ENCODE data around the gene INAFM1. TPM values are rescaled to one million over a fixed set of nuclear protein-coding genes. Genes with fewer than 3 reads are reported as not detected.

The INAFM1 gene
- total and polyA plus RNA-seq, 4 donors: 1.5 to 2.5 (median 1.9) TPM

GRCh38 chr19:47271949-47272348 is 2.7 kb upstream of the INAFM1 start:
- Histone ChIP-seq H3K4me3 (ENCODE audit: low read depth in 1 of 3, low read length in 3 of 3) (no peak overlapping the region), H3K27me3 (ENCODE audit: control insufficient read depth in 4 of 4, insufficient read depth in 4 of 4, low read length in 3 of 4) (no peaks in the 10 kb centered on the region), H3K9me3 (ENCODE audit: control insufficient read depth in 4 of 4, low read length in 3 of 4) (no peaks in the 10 kb centered on the region), H3K36me3 (ENCODE audit: control insufficient read depth in 4 of 4, insufficient read depth in 3 of 4, low read depth in 1 of 4, low read length in 3 of 4) (peaks cover 11 to 27% (median 14%) of the 10 kb centered on the region in 4 donors), H3K9ac (ENCODE audit: low read depth in 1 of 2, low read length in 2 of 2) (no peak overlapping the region), H3K4me1 (ENCODE audit: control insufficient read depth in 4 of 4, insufficient read depth in 4 of 4, low read length in 3 of 4) (peaks cover 0 to 22% (median 15%) of the 10 kb centered on the region in 4 donors), H3K27ac (ENCODE audit: low read depth in 1 of 2, low read length in 2 of 2) (no peak overlapping the region)
- TF ChIP-seq HNF4G (IDR thresholded peaks at IDR 0.05) (no peak), REST (IDR thresholded peaks at IDR 0.05) (no peak), ZBTB33 (IDR thresholded peaks at IDR 0.05) (no peak), MAX (IDR thresholded peaks at IDR 0.05) (no peak), RAD21 (IDR thresholded peaks at IDR 0.05) (no peak), ATF3 (IDR thresholded peaks at IDR 0.05) (no peak), HNF4A (conservative IDR thresholded peaks at IDR 0.05) (no peak)
- no peak for DNase-seq (ENCODE audit: low spot score)
- WGBS: 92% methylated on average over 6 of the region's 6 CpGs

GRCh38 chr19:47272448-47273312 is 2.0 kb upstream of the INAFM1 start:
- Histone ChIP-seq H3K4me3 (ENCODE audit: low read depth in 1 of 3, low read length in 3 of 3) (peak overlapping the region in 2 of 3 donors; percentile 58 to 77), H3K27me3 (ENCODE audit: control insufficient read depth in 4 of 4, insufficient read depth in 4 of 4, low read length in 3 of 4) (no peaks in the 10 kb centered on the region), H3K9me3 (ENCODE audit: control insufficient read depth in 4 of 4, low read length in 3 of 4) (no peaks in the 10 kb centered on the region), H3K27ac (ENCODE audit: low read depth in 1 of 2, low read length in 2 of 2) (peak overlapping the region; percentile 87 to 99), H3K4me1 (ENCODE audit: control insufficient read depth in 4 of 4, insufficient read depth in 4 of 4, low read length in 3 of 4) (peaks cover 0 to 22% (median 13%) of the 10 kb centered on the region in 4 donors), H3K36me3 (ENCODE audit: control insufficient read depth in 4 of 4, insufficient read depth in 3 of 4, low read depth in 1 of 4, low read length in 3 of 4) (peaks cover 11 to 23% (median 12%) of the 10 kb centered on the region in 4 donors), H3K9ac (ENCODE audit: low read depth in 1 of 2, low read length in 2 of 2) (no peak overlapping the region)
- TF ChIP-seq GABPA (IDR thresholded peaks at IDR 0.05 in 1 of 2, conservative IDR thresholded peaks at IDR 0.05 in 1 of 2): no peak
- no peak for TF ChIP-seq JUND (IDR thresholded peaks at IDR 0.05)
- no peak for TF ChIP-seq ATF3 (IDR thresholded peaks at IDR 0.05)
- TF ChIP-seq ZBTB33 (IDR thresholded peaks at IDR 0.05): no peak
- no peak for TF ChIP-seq NR2F2 (IDR thresholded peaks at IDR 0.05)
- TF ChIP-seq HNF4G (IDR thresholded peaks at IDR 0.05): no peak
- TF ChIP-seq HNF4A (conservative IDR thresholded peaks at IDR 0.05): no peak
- TF ChIP-seq YY1 (IDR thresholded peaks at IDR 0.05): no peak
- TF ChIP-seq EGR1 (IDR thresholded peaks at IDR 0.05; ENCODE audit: low read depth in 2 of 2): no peak
- no peak for TF ChIP-seq TAF1 (conservative IDR thresholded peaks at IDR 0.05)
- no peak for TF ChIP-seq MAX (IDR thresholded peaks at IDR 0.05)
- no peak for TF ChIP-seq REST (IDR thresholded peaks at IDR 0.05)
- no peak for TF ChIP-seq SP1 (IDR thresholded peaks at IDR 0.05)
- TF ChIP-seq RAD21 (IDR thresholded peaks at IDR 0.05): no peak
- WGBS: 59% methylated on average over 42 of the region's 42 CpGs
- no peak for DNase-seq (ENCODE audit: low spot score)

Measured in liver (tissue), 9 donors.